AG04449 (cell line): Measurements from ENCODE around the gene MEIS2.

Experiments used
- CTCF ChIA-PET: fragments of 350-600 bp; formaldehyde crosslinking; extraction: SDS; loops from one replicate; lab custom pipeline; 2021; ENCODE audit warnings: antibody characterized with exemption; lab: Yijun Ruan, JAX
- POLR2A ChIA-PET: fragments of 400-600, 350-600 bp; formaldehyde crosslinking; extraction: SDS; loops from one replicate; lab custom pipeline; 2020; ENCODE audit warnings: antibody characterized with exemption, inconsistent platforms; lab: Yijun Ruan, JAX
- DNase-seq: peaks from one replicate; pipeline ENCODE4 v3.0.0-alpha.2; 2010; ENCODE audit warnings: low read depth, low spot score
- H3K4me3 ChIP-seq: 2 replicates; pipeline ENCODE4 v1.5.1; 2011; ENCODE audit warnings: low read depth, mild to moderate bottlenecking, control low read depth, low read length
- CTCF ChIP-seq: IDR thresholded peaks from one replicate; pipeline ENCODE4 v1.5.1; 2011; ENCODE audit warnings: mild to moderate bottlenecking, moderate library complexity, low read length, control low read depth, inconsistent platforms; ENCODE audit not compliant: insufficient read depth; ENCODE audit errors: missing control alignments

MEIS2 gene

DNA sequence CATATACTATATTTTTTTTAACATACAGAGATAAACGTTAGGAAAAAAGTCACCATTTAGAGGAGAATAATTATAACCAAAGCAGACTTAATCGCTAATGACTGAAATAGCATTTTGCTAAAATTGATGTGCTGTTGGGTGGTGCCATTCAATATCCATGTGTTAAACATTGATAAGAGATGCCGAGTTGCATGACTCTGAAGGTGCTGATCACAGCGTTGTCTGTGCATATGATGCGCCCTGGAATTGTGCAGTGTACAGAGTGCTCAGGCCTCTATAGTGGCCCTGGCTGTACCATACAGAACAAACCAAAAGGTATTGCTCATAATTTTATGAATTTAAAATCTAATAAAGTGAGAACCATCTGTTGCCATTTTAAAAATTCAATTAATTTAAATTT lies 168.3 kb downstream of the MEIS2 start:
- H3K4me3 ChIP-seq, result no peak overlapping the region
- POLR2A ChIA-PET, result no interaction called here
- no peak for TF ChIP-seq CTCF
- DNase-seq, result no peak
- CTCF ChIA-PET, result no interaction called here

DNA sequence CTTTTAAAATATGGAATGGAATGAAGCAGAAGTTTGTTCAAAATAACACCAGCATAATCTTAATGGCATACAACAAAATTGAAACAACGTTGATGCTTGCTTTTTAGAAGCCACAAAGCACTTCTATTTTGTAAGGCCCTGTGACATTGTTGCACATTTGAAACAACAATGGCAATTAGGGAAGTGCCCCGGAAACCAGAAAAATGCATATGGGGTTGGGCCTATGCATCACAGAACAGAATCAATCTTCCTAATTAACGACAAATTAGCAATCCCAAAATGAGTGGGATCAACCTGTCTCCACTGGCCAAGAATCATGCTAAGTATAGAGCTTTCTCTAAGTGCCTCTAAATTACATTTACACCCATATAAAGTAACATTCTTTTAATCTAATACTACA lies 168.9 kb downstream of the MEIS2 start:
- ChIA-PET POLR2A (no interaction called here), CTCF (no interaction called here)
- no peak overlapping the region for H3K4me3 ChIP-seq
- DNase-seq, result no peak
- TF ChIP-seq CTCF, result no peak

DNA sequence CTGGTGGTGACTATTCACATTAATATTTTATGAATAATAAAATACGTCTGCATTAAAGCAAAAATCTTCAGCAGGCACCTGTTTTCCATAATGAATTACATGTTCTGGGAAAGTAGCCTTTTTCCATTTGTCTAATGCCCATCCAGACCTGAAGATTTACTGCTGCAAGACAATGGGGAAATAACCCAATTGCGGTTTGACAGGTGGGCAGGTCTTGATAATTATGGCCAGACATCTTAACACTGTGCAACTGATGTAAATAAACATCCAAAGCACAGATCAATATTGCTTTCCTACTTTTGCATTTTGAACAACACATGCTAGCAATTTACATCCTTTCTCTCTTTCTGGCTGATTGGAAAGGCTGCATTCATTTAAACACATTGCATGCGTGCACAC lies 173.9 kb downstream of the MEIS2 start:
- no peak for TF ChIP-seq CTCF
- ChIA-PET POLR2A (no interaction called here), CTCF (no interaction called here)
- no peak for DNase-seq
- no peak overlapping the region for H3K4me3 ChIP-seq

- CTCF ChIA-PET, result no interaction called here
- no peak overlapping the region for H3K4me3 ChIP-seq
- TF ChIP-seq CTCF, result no peak
- POLR2A ChIA-PET, result interaction anchor here (0.6 kb wide), 1 partner anchor 172 kb away, joined by 3 read pairs; no protein-coding TSS in a partner anchor
- no peak for DNase-seq
Measured at GRCh38 chr15:36925653-36926426, 174.5 kb downstream of the MEIS2 start.

GRCh38 chr15:36925049-36925448 lies 175.3 kb downstream of the MEIS2 start:
- no peak overlapping the region for H3K4me3 ChIP-seq
- TF ChIP-seq CTCF, result no peak
- CTCF ChIA-PET, result no interaction called here
- DNase-seq, result no peak
- POLR2A ChIA-PET, result no interaction called here

DNA sequence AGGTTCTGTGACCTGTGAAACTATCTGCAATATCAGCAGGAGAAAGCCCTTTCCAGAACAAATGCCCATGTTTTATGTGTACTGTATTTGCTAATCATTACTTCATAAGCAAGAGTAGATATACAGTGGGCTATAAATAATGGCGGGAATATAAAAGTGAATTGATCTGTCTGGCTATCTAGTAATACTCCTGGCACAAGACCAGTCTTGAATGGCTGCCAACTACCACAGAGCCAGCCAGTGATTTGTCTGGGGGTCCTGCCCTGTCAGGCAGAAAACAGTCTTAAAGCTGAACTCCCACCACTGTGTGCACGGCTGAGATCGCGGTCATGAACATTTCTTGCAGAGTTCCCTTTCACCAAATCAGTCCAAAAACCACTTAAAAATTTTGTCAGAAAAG lies 176.3 kb downstream of the MEIS2 start:
- no peak for TF ChIP-seq CTCF
- ChIA-PET CTCF (no interaction called here), POLR2A (no interaction called here)

More for the DNA sequence above, 176.3 kb downstream of the MEIS2 start:
- DNase-seq, result no peak
- no peak overlapping the region for H3K4me3 ChIP-seq
